Large intestine (tissue), 3 donors: Measurements from ENCODE around the gene TEX2. TPM values are rescaled to one million over a fixed set of nuclear protein-coding genes. Genes with fewer than 3 reads are reported as not detected.

Experiments
- DNase-seq, 2 donors: peaks; one replicate each; pipeline versions ENCODE4 v3.0.0 to v3.0.0-alpha.2; 2013
- H3K27ac ChIP-seq: one replicate; pipeline ENCODE4 v1.5.1; 2013; ENCODE audit warnings: low read length
- H3K27me3 ChIP-seq: 2 replicates; pipeline ENCODE4 v1.6.1; 2013; ENCODE audit warnings: low read length; ENCODE audit not compliant: control insufficient read depth, insufficient read depth
- H3K36me3 ChIP-seq: 2 replicates; pipeline ENCODE4 v1.6.1; 2013; ENCODE audit warnings: low read length; ENCODE audit not compliant: control insufficient read depth, insufficient read depth
- H3K4me1 ChIP-seq: one replicate; pipeline ENCODE4 v1.6.1; 2013; ENCODE audit warnings: low read length; ENCODE audit not compliant: control insufficient read depth, insufficient read depth
- H3K4me3 ChIP-seq: one replicate; pipeline ENCODE4 v1.5.1; 2013; ENCODE audit warnings: low read length
- H3K9me3 ChIP-seq: one replicate; pipeline ENCODE4 v1.6.1; 2013; ENCODE audit warnings: mild to moderate bottlenecking, low read depth, low read length, moderate library complexity; ENCODE audit not compliant: control insufficient read depth
- WGBS: methylation state at CpG from one replicate; pipeline ENCODE4 v1.1.5; 2013; ENCODE audit warnings: low lambda C conversion rate; ENCODE audit not compliant: insufficient coverage; 5-methylcytosine and 5-hydroxymethylcytosine counted together
- polyA plus RNA-seq: library from polyadenylated mRNA; unstranded; fragments of 120-200 nt; gene quantifications from one replicate; pipeline ENCODE4 v1.2.1, GENCODE V29; 2013

Gene TEX2
- polyA plus RNA-seq, 1 donor, result 37.2 TPM

DNA sequence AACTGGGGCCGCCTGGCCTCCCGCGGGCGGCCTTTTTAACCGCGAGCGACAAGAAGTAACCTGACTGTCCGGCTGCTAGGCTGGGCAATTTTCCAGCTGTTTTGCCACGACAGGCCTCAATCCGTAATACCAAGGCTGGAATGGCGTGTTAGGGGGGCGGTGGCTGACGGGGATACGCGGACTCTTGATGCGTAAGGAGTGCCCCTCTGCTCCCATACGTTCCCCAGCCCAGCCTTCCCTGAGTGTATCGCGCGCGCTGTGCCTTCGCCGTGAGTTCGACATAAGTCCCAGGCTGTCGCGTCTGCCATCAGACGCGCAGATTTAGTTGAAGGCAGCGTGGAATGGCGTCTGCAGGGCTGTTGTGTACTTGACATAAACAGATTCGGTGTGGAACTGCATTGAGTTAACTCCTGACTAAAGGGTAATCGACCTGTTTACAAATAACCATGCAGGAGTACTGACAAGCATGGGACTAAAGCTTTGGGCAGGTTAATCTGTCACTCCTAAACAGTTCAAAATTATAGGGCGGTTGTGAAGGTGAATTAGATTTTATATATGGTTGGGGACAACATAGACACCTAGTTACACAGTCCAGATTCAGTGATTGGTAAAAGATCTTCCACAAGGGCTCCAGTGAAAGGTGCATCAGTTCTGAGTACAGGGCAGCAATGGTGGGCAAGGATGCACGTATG lies 116.5 kb downstream of the TEX2 start:
- WGBS, result no CpG with 5 or more reads among the region's 34 CpGs

DNA sequence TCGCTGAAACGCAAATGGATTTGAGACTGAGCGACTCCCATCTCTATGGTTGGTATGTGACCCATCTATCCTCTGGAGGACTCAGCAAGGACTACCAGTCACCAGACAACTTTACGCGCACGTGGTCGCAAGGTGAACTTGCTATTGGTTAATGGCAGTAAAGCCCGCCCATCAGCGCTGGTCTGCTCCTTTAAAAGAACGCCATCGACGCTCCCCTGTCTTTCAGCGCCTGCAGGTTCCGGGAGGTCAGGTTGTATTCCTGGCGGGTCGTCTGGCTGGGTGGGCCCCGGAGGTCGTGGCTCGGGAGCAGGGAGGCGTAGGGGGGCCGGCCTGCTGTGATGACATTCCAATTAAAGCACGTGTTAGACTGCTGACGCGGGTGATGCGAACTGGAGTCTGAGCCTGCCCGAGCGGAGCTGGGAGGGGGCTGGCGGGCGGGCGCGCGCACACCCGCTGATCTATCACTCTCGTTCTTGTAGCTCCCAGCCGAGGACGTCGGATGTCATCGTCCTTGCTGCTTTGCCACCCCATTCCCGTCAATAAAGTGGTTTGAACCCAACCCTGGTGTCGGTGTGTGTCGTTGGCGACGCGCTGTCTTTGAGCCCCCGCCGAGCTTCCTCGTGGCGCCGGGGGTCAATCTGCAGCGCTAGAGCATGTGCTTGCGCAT lies 117.2 kb downstream of the TEX2 start:
- no CpG with 5 or more reads among the region's 51 CpGs for WGBS
- peak overlapping the region; percentile 94 for H3K27ac ChIP-seq
- H3K9me3 ChIP-seq, result no peaks in the 10 kb centered on the region
- H3K36me3 ChIP-seq, result peaks cover 22% of the 10 kb centered on the region
- DNase-seq, result peak; percentile 99
- H3K4me3 ChIP-seq, result peak overlapping the region; percentile 92
- no peaks in the 10 kb centered on the region for H3K27me3 ChIP-seq
- peaks cover 17% of the 10 kb centered on the region for H3K4me1 ChIP-seq

More for the DNA sequence above, 116.5 kb downstream of the TEX2 start:
- Histone ChIP-seq H3K9me3 (no peaks in the 10 kb centered on the region), H3K4me3 (peak overlapping the region; percentile 92), H3K36me3 (peaks cover 24% of the 10 kb centered on the region), H3K27me3 (no peaks in the 10 kb centered on the region), H3K4me1 (peaks cover 17% of the 10 kb centered on the region), H3K27ac (peak overlapping the region; percentile 94)
- peak; percentile 48 to 78 for DNase-seq

DNA sequence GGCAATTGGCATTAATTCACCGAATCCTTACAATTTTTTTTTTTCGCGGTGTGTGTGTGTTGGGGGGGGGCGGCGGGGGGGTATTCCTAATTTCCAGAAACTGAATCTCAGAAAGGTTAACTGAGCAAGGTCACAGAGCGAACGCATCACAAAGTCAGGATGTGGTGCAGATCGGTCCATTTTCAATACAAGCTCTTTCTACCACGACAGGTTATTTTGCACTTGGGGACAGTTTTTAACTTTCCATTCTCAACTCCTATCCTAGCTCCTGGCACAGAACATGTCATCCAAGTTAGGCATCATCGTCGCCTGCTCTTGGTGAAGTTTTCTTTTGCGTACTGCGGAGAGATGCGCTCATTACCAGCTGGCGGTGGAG lies 117.7 kb downstream of the TEX2 start:
- no CpG with 5 or more reads among the region's 15 CpGs for WGBS
- peak overlapping the region; percentile 79 for H3K27ac ChIP-seq
- peak overlapping the region; percentile 92 for H3K4me3 ChIP-seq
- H3K36me3 ChIP-seq, result peaks cover 18% of the 10 kb centered on the region
- no peak for DNase-seq
- H3K9me3 ChIP-seq, result no peaks in the 10 kb centered on the region
- H3K4me1 ChIP-seq, result peaks cover 17% of the 10 kb centered on the region
- H3K27me3 ChIP-seq, result no peaks in the 10 kb centered on the region

DNA sequence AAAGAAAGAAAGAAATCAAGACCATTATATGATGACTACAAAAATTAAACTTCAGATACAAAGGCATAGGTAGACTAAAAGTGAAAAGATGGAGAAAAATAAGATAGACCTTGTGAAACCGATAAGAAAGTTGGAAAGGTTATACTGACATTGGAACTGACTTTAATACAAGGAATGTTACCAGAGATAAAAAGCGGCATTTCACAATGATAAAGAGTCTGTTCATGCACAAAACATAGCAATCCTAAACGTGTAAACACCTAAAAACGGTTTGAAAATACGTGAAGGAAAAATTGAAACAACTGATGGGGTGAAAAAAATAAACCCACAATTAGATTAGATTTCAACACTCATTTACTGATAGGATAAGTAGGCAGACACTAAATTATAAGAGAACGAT lies 123.5 kb downstream of the TEX2 start:
- Histone ChIP-seq H3K27me3 (no peaks in the 10 kb centered on the region), H3K4me3 (no peak overlapping the region), H3K36me3 (no peaks in the 10 kb centered on the region), H3K9me3 (no peaks in the 10 kb centered on the region), H3K4me1 (peaks cover 7% of the 10 kb centered on the region), H3K27ac (no peak overlapping the region)
- WGBS, result 77% methylated on average over 5 of the region's 6 CpGs
- no peak for DNase-seq

DNA sequence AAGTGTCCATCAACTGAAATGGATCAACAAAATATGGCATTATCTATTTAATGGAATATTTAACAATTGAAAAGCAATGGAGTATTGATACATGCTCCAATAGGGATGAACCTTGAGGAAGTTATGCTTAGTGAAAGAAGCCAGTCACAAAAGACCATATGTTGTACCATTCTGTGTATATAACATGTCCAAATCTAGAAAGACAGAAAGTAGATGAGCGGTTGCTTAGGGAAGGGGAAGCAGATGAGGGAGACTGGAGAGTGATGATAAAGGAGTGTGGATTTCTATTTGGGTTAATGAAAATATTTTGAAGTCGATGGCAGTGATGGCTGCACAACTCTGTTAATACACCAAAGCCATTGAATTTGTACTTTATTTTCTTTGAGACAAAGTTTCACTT lies 124.6 kb downstream of the TEX2 start:
- no peak for DNase-seq
- 83% methylated on average over 1 of the region's 2 CpGs for whole genome bisulfite sequencing
- no peaks in the 10 kb centered on the region for H3K27me3 ChIP-seq
- H3K36me3 ChIP-seq, result no peaks in the 10 kb centered on the region
- no peak overlapping the region for H3K27ac ChIP-seq
- no peak overlapping the region for H3K4me3 ChIP-seq
- H3K9me3 ChIP-seq, result no peaks in the 10 kb centered on the region
- H3K4me1 ChIP-seq, result peaks cover 12% of the 10 kb centered on the region

DNA sequence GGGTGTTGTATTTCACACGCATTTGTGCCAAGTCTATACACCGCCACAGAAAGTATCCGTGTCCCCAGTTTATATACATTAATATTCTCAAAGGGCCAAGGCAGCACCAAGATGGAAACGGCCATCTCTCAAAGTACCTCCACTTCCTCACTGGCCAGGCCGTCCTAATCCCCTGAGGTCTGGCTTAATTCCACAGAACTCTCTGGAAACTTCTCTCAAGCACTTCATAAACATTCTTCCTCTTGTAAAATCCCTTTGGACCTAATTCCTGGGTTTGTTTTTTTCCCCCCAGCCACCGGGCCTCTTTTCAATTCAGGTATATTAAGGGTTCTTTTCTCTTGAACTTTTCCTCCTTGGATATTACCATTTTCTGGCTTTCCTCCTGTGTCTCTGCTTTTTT lies 128.1 kb downstream of the TEX2 start:
- Histone ChIP-seq H3K27me3 (no peaks in the 10 kb centered on the region), H3K9me3 (no peaks in the 10 kb centered on the region), H3K4me3 (no peak overlapping the region), H3K36me3 (no peaks in the 10 kb centered on the region), H3K4me1 (peaks cover 15% of the 10 kb centered on the region), H3K27ac (no peak overlapping the region)
- no peak for DNase-seq
- 57% methylated on average over 1 of the region's 6 CpGs for WGBS

DNA sequence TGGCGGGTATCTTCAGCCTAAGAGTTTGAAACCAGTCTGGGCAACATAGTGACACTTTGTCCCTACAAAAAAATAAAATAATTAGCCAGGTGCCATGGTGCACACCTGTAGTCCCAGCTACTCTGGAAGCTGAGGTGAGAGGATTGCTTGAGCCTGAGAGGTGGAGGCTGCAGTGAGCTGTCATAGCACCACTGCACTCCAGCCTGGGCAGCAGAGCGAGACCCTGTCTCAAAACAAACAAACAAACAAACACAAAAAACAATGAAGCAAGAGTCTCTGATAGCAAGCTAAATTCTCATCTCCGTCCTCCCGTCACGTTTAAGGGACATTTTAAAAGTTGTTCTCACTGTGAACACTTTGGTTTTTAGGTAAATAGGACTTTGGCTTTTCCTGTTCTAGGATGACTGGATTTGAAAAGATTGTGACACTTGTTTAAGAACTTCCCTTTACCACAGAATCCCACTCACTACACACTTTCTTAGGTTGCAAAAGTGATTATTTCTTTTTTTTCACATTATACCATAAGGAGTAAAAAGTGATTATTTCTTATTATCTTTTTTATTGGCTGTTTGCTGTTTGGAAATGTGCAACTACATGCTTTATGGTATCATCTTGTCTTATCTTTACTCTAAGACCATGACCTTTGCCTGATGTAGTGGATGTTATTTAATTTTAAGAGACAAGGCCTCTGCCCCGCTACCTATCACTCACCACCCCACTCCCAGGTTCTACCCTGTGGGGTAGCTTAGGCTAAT lies 128.7 kb downstream of the TEX2 start:
- Histone ChIP-seq H3K4me1 (peaks cover 15% of the 10 kb centered on the region), H3K27ac (no peak overlapping the region), H3K9me3 (no peaks in the 10 kb centered on the region), H3K27me3 (no peaks in the 10 kb centered on the region), H3K4me3 (no peak overlapping the region), H3K36me3 (no peaks in the 10 kb centered on the region)
- WGBS, result 70% methylated on average over 2 of the region's 6 CpGs
- DNase-seq, result no peak

DNA sequence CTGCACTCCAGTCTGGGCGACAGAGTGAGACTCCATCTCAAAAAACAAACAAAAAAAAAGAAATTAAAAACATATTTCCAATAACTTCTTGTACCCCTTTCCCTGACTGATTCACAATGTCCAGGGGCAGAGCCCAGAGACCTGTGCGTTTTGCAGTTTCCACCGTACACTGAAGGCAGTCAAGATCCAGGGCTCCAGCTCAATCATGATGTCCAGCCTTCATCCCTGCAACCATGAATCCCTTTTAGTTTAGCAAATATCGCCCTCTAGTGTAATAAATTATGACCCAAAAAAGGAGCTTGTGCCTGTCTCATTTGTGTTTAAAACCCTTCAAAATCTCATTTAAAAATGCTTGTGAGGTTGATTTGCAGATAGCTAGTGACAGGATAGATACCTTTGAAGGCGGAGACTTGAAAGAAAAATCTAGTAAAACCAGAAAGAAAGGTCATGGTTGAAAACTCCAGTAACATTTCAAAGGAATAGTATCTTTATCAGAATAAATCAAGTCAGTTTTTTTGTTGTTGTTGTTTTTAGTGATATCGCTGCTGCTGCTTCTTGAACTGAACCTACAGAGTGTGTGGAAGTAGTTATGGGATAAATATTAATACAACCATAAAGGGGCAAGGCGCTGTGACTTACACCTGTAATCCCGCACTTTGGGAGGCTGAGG lies 129.4 kb downstream of the TEX2 start:
- H3K4me1 ChIP-seq, result peaks cover 17% of the 10 kb centered on the region
- 49% methylated on average over 4 of the region's 8 CpGs for WGBS
- no peaks in the 10 kb centered on the region for H3K9me3 ChIP-seq
- H3K4me3 ChIP-seq, result no peak overlapping the region
- no peaks in the 10 kb centered on the region for H3K27me3 ChIP-seq
- no peak overlapping the region for H3K27ac ChIP-seq
- peak in 1 of 2 donors; percentile 59 for DNase-seq
- no peaks in the 10 kb centered on the region for H3K36me3 ChIP-seq

DNA sequence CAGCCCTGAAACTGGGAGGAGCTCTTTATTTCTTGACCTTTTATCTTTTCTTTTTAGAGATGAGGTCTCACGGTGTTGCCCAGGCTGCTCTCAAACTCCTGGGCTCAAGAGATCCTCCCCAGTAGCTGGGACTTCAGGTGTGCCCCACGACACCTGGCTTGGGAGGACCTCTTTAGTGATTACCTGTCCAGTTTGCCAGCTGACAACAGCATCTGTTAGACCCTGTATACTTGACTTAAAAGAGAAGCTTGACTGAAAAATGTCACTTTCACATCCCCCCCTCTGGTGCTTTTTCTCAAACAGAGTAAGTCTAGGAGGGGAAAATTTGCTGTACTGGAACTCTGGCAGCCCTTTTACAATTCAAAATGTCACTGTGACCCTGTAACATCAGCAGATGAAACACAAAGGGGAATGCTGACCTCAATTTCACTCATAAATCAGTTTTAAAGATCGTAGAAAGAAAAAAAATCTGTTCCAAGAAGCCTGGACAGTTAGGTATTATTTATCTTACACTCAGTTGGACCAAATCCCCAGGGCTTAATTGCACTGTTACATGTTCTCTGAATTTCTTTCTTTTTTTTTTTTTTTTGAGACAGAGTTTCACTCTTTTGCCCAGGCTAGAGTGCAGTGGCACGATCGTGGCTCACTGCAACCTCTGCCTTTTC lies 131.3 kb downstream of the TEX2 start:
- Histone ChIP-seq H3K36me3 (no peaks in the 10 kb centered on the region), H3K27ac (no peak overlapping the region), H3K4me3 (no peak overlapping the region), H3K9me3 (no peaks in the 10 kb centered on the region), H3K4me1 (peaks cover 17% of the 10 kb centered on the region), H3K27me3 (no peaks in the 10 kb centered on the region)
- DNase-seq, result no peak
- WGBS, result no CpG with 5 or more reads among the region's 5 CpGs

DNA sequence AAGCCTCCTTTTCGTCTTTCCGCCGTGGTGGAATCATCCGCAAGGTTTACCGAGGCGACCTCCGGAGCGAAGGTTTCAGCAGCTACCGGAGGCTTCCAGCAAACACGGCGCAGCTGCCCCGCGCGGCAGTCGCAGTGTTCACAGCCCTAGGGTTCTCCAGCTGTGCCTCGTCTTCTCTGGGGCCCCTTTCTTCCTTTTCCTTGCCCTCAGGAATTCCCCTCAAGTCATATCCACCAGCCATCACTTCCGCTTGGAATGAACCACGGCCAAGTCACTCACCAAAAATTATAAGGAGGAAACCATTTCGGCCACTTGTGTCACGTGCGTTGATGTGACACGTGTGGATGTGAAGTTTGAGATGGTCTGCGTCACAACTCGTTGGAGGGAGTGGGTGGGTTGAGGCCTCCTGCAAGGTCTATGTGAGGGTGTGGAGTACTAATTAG lies 132.5 kb downstream of the TEX2 start:
- DNase-seq, result no peak
- WGBS, result 80% methylated on average over 2 of the region's 24 CpGs
- peak overlapping the region; percentile 59 for H3K27ac ChIP-seq
- no peaks in the 10 kb centered on the region for H3K9me3 ChIP-seq
- peaks cover 17% of the 10 kb centered on the region for H3K4me1 ChIP-seq
- H3K27me3 ChIP-seq, result no peaks in the 10 kb centered on the region
- H3K36me3 ChIP-seq, result no peaks in the 10 kb centered on the region
- peak overlapping the region; percentile 57 for H3K4me3 ChIP-seq
